ENCODE results near the gene CCL20. TPM values are rescaled to one million over a fixed set of nuclear protein-coding genes. Genes with fewer than 3 reads are reported as not detected.

CCL20 gene
- total and polyA plus RNA-seq, 2 of the 13 experiments (the other 11 are each of a cell fraction or from before 2014, with no cell fraction given) = 223 to 903 TPM

- no peak for TF ChIP-seq ZBTB39 (CRISPR knock-in tag; IDR thresholded peaks at IDR 0.05)
- peak; percentile 78; the same call in 1 of the 2 replicates for TF ChIP-seq FOXC1 (CRISPR knock-in tag; IDR thresholded peaks at IDR 0.05; ENCODE audit: borderline replicate concordance)
- no peak for TF ChIP-seq DDIT3 (CRISPR knock-in tag; IDR thresholded peaks at IDR 0.05)
- TF ChIP-seq SP5 (CRISPR knock-in tag; IDR thresholded peaks at IDR 0.05; ENCODE audit: borderline replicate concordance, low read depth) = no peak
- no peak for TF ChIP-seq U2AF2 (IDR thresholded peaks at IDR 0.05; ENCODE audit: low read depth, low read length)
- no peak for TF ChIP-seq ZNF747 (CRISPR knock-in tag; IDR thresholded peaks at IDR 0.05; ENCODE audit: borderline replicate concordance)
- no peak for TF ChIP-seq LBX2 (CRISPR knock-in tag; IDR thresholded peaks at IDR 0.05; ENCODE audit: borderline replicate concordance)
- no peak for TF ChIP-seq ZNF605 (CRISPR knock-in tag; IDR thresholded peaks at IDR 0.05)
- no peak for TF ChIP-seq PAWR (CRISPR knock-in tag; IDR thresholded peaks at IDR 0.05; ENCODE audit: borderline replicate concordance)
- TF ChIP-seq CREB3 (CRISPR knock-in tag; IDR thresholded peaks at IDR 0.05) = no peak
- no peak; the same call in 1 of the 2 replicates for TF ChIP-seq GFI1 (CRISPR knock-in tag; IDR thresholded peaks at IDR 0.05; ENCODE audit: borderline replicate concordance)
- no peak for TF ChIP-seq TERF1 (CRISPR knock-in tag; IDR thresholded peaks at IDR 0.05)
- TF ChIP-seq ZNF781 (CRISPR knock-in tag; IDR thresholded peaks at IDR 0.05; ENCODE audit: borderline replicate concordance, not compliant biosample characterization) = no peak
- TF ChIP-seq HNRNPUL1 (IDR thresholded peaks at IDR 0.05; ENCODE audit: low read depth, low read length) = no peak
- TF ChIP-seq GABPA (IDR thresholded peaks at IDR 0.05; ENCODE audit: low read depth, low read length) = no peak
- no peak for TF ChIP-seq GABPA (CRISPR knock-in tag; IDR thresholded peaks at IDR 0.05; ENCODE audit: low read depth)
- no peak for TF ChIP-seq YEATS4 (CRISPR knock-in tag; IDR thresholded peaks at IDR 0.05; ENCODE audit: borderline replicate concordance)
- TF ChIP-seq SOX6 (IDR thresholded peaks at IDR 0.05) = no peak
- TF ChIP-seq SOX6 (CRISPR knock-in tag; IDR thresholded peaks at IDR 0.05) = peak; percentile 72
- TF ChIP-seq ZNF816 (CRISPR knock-in tag; IDR thresholded peaks at IDR 0.05; ENCODE audit: borderline replicate concordance) = 0 out of 2 replicates have a peak, but pooled peaks have one; percentile 38
- no peak for TF ChIP-seq MLLT10 (CRISPR knock-in tag; IDR thresholded peaks at IDR 0.05)
- TF ChIP-seq ZNF607 (CRISPR knock-in tag; IDR thresholded peaks at IDR 0.05; ENCODE audit: borderline replicate concordance) = no peak
- no peak for TF ChIP-seq KDM1A (CRISPR knock-in tag; IDR thresholded peaks at IDR 0.05)
- TF ChIP-seq IKZF4 (CRISPR knock-in tag; IDR thresholded peaks at IDR 0.05; ENCODE audit: borderline replicate concordance, low read depth, not compliant biosample characterization) = no peak
- TF ChIP-seq ZNF430 (CRISPR knock-in tag; IDR thresholded peaks at IDR 0.05) = no peak
- TF ChIP-seq ZNF720 (CRISPR knock-in tag; IDR thresholded peaks at IDR 0.05) = no peak
- TF ChIP-seq SIX1 (CRISPR knock-in tag; IDR thresholded peaks at IDR 0.05; ENCODE audit: borderline replicate concordance) = peak; percentile 26; the same call in 1 of the 2 replicates
- TF ChIP-seq ZNF234 (CRISPR knock-in tag; conservative IDR thresholded peaks at IDR 0.05) = no peak
Observed at GRCh38 chr2:227766373-227766883, 47.2 kb upstream of the CCL20 start (continued).
